ENCODE data around the gene SLC22A12. TPM values are rescaled to one million over a fixed set of nuclear protein-coding genes. Genes with fewer than 3 reads are reported as not detected.

Gene SLC22A12
- total RNA-seq, 4 donors from 2014 or later: not detected

- H3K4me1 ChIP-seq: peaks cover 10% of the 10 kb centered on the region
- no peaks in the 10 kb centered on the region for H3K9me3 ChIP-seq
- peaks cover 5% of the 10 kb centered on the region for H3K27me3 ChIP-seq
- H3K4me3 ChIP-seq: no peak overlapping the region
- DNase-seq (ENCODE audit: low spot score in 2 of 2): peak in 1 of 2 donors; percentile 44
- no peak overlapping the region for H3K27ac ChIP-seq
- TF ChIP-seq CTCF (IDR thresholded peaks at IDR 0.05) (no peak), EP300 (IDR thresholded peaks at IDR 0.05) (no peak), POLR2A (IDR thresholded peaks at IDR 0.05) (no peak)
- WGBS: no CpG with 5 or more reads among the region's 12 CpGs
- H3K36me3 ChIP-seq: no peaks in the 10 kb centered on the region
Measured at GRCh38 chr11:64563966-64564365, 27.1 kb upstream of the SLC22A12 start.

- peaks cover under 1% of the 10 kb centered on the region for H3K27me3 ChIP-seq
- H3K4me3 ChIP-seq: no peak overlapping the region
- no peaks in the 10 kb centered on the region for H3K9me3 ChIP-seq
- H3K27ac ChIP-seq: no peak overlapping the region
- no peaks in the 10 kb centered on the region for H3K36me3 ChIP-seq
- 83% methylated on average over 7 of the region's 7 CpGs for WGBS
- no peak for TF ChIP-seq CTCF (IDR thresholded peaks at IDR 0.05)
- no peak for TF ChIP-seq POLR2A (IDR thresholded peaks at IDR 0.05)
- TF ChIP-seq POLR2AphosphoS5 (IDR thresholded peaks at IDR 0.05): no peak
- TF ChIP-seq EP300 (IDR thresholded peaks at IDR 0.05): no peak
- peaks cover 10% of the 10 kb centered on the region for H3K4me1 ChIP-seq
- DNase-seq (ENCODE audit: low spot score in 2 of 2): no peak
Measured at GRCh38 chr11:64564419-64564818, 26.6 kb upstream of the SLC22A12 start.

- 91% methylated on average over 23 of the region's 24 CpGs for WGBS
- no peak overlapping the region for H3K4me3 ChIP-seq
- DNase-seq (ENCODE audit: low spot score in 2 of 2): peak in 1 of 2 donors; percentile 48
- H3K4me1 ChIP-seq: peaks cover 10% of the 10 kb centered on the region
- TF ChIP-seq POLR2AphosphoS5 (IDR thresholded peaks at IDR 0.05) (no peak), CTCF (IDR thresholded peaks at IDR 0.05) (no peak), POLR2A (IDR thresholded peaks at IDR 0.05) (no peak), EP300 (IDR thresholded peaks at IDR 0.05) (no peak)
- no peak overlapping the region for H3K27ac ChIP-seq
- no peaks in the 10 kb centered on the region for H3K9me3 ChIP-seq
- H3K27me3 ChIP-seq: no peaks in the 10 kb centered on the region
- no peaks in the 10 kb centered on the region for H3K36me3 ChIP-seq
Measured at GRCh38 chr11:64564947-64565889, 25.8 kb upstream of the SLC22A12 start.

- 33% methylated on average over 18 of the region's 18 CpGs for WGBS
- Histone ChIP-seq H3K4me3 (no peak overlapping the region), H3K27me3 (no peaks in the 10 kb centered on the region), H3K27ac (no peak overlapping the region), H3K36me3 (no peaks in the 10 kb centered on the region), H3K4me1 (peaks cover 10% of the 10 kb centered on the region), H3K9me3 (no peaks in the 10 kb centered on the region)
- DNase-seq (ENCODE audit: low spot score in 2 of 2): peak; percentile 73 to 76
- TF ChIP-seq POLR2AphosphoS5 (IDR thresholded peaks at IDR 0.05) (no peak), CTCF (IDR thresholded peaks at IDR 0.05) (no peak), EP300 (IDR thresholded peaks at IDR 0.05) (no peak), POLR2A (IDR thresholded peaks at IDR 0.05) (no peak)
Measured at GRCh38 chr11:64566042-64566914, 24.7 kb upstream of the SLC22A12 start.

Data from suprapubic skin (tissue), 4 donors.